ENCODE measurements around the gene DNAJC5G. TPM values are rescaled to one million over a fixed set of nuclear protein-coding genes. Genes with fewer than 3 reads are reported as not detected.

The DNAJC5G gene
- total RNA-seq, 1 experiment from 2014 or later = 0.25 TPM

- intact Hi-C loops (cut with micrococcal nuclease; ENCODE audit: unreplicated experiment) = loop anchor here (5.0 kb wide), 1 partner anchor 46 kb away; the partner anchor contains the start of gene CAD
- Histone ChIP-seq H3K4me3 (ENCODE audit: low read depth, low read length) (peak overlapping the region; percentile 58), H3K9me3 (no peaks in the 10 kb centered on the region), H3K36me3 (ENCODE audit: control insufficient read depth, insufficient read depth, low read length) (no peaks in the 10 kb centered on the region), H3K4me1 (peaks cover 18% of the 10 kb centered on the region), H3K27me3 (replicated peaks; ENCODE audit: control insufficient read depth, insufficient read depth, low read length) (peaks cover 6% of the 10 kb centered on the region; the same call in 1 of the 2 replicates)
- Mint-ChIP-seq H3K4me1 (ENCODE audit: low read depth, unreplicated experiment) (peaks cover 13% of the 10 kb centered on the region), H3K27me3 (ENCODE audit: insufficient read depth, unreplicated experiment) (peaks cover 27% of the 10 kb centered on the region), H3K36me3 (ENCODE audit: insufficient read depth, unreplicated experiment) (no peaks in the 10 kb centered on the region), H3K9me3 (ENCODE audit: unreplicated experiment) (no peaks in the 10 kb centered on the region), H3K27ac (ENCODE audit: unreplicated experiment) (no peak overlapping the region), H3K4me3 (ENCODE audit: unreplicated experiment) (peak overlapping the region; percentile 74)
- no peak for TF ChIP-seq CTCF (IDR thresholded peaks at IDR 0.05; ENCODE audit: insufficient read depth in 1 of 2, low read depth in 1 of 2, low read length in 1 of 2, severe bottlenecking in 1 of 2, unreplicated experiment in 1 of 2)
- DNase-seq = no peak
- POLR2A ChIA-PET = interaction anchor here (1.0 kb wide), 1 partner anchor 29 kb away, joined by 3 read pairs; no protein-coding TSS in a partner anchor
- BruUV-seq (replicated peaks) = no TSS peak
- CTCF ChIA-PET = interaction anchor here (0.8 to 3.8 kb wide), 8 partner anchors 13 to 106 kb away, joined by 3 to 20 read pairs (median 6); no protein-coding TSS in a partner anchor
These were observed 11.7 kb upstream of the DNAJC5G start for GRCh38 chr2:27263287-27264252.

DNA sequence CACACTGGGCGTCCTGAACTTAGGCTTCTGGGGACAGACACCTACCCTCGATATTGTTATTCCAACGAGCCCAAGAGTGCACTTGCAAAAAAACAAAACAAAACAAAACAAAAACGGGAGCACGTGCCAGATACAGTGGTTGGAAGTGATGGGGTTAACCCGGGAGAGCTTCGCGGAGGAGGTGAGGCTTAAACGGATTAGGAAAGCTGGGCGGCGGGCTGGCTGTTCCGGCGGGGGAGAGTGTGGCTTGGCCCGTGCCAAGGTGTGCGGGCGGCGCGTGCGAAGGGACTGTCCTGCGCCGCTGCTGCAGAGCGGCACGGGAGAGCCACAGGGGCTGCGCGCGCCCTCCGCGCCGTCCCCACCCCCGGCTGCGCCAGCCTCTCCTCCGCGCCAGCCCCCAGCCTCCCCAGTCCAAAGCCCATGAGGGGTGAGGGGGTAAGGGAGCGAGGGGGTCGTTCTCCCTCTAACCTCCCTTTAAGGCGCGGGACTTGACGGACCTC lies 10.9 kb upstream of the DNAJC5G start:
- H3K27ac Mint-ChIP-seq (ENCODE audit: unreplicated experiment) = no peak overlapping the region
- TF ChIP-seq CTCF (IDR thresholded peaks at IDR 0.05; ENCODE audit: insufficient read depth in 1 of 2, low read depth in 1 of 2, low read length in 1 of 2, severe bottlenecking in 1 of 2, unreplicated experiment in 1 of 2) = no peak
- Histone ChIP-seq H3K36me3 (ENCODE audit: control insufficient read depth, insufficient read depth, low read length) (no peaks in the 10 kb centered on the region), H3K4me1 (peaks cover 18% of the 10 kb centered on the region), H3K9me3 (no peaks in the 10 kb centered on the region), H3K27me3 (replicated peaks; ENCODE audit: control insufficient read depth, insufficient read depth, low read length) (peaks cover 6% of the 10 kb centered on the region; the same call in 1 of the 2 replicates), H3K4me3 (ENCODE audit: low read depth, low read length) (peak overlapping the region; percentile 50)
- BruUV-seq (replicated peaks) = no TSS peak
- intact Hi-C loops (cut with micrococcal nuclease; ENCODE audit: unreplicated experiment) = loop anchor here (5.0 kb wide), 1 partner anchor 47 kb away; the partner anchor contains the start of gene CAD
- H3K4me3 Mint-ChIP-seq (ENCODE audit: unreplicated experiment) = peak overlapping the region; percentile 74
- H3K9me3 Mint-ChIP-seq (ENCODE audit: unreplicated experiment) = no peaks in the 10 kb centered on the region
- H3K4me1 Mint-ChIP-seq (ENCODE audit: low read depth, unreplicated experiment) = peaks cover 13% of the 10 kb centered on the region
- H3K36me3 Mint-ChIP-seq (ENCODE audit: insufficient read depth, unreplicated experiment) = no peaks in the 10 kb centered on the region
- CTCF ChIA-PET = interaction anchor here (2.0 to 3.8 kb wide), 4 partner anchors 9 to 28 kb away, joined by 4 to 20 read pairs (median 10); no protein-coding TSS in a partner anchor
- POLR2A ChIA-PET = no interaction called here
- peak in 1 of 2 experiments; percentile 44 for DNase-seq
- H3K27me3 Mint-ChIP-seq (ENCODE audit: insufficient read depth, unreplicated experiment) = peaks cover 27% of the 10 kb centered on the region
